ENCODE results near the gene CERKL.
"Not testable (repeated sequence)": the region's sequence is repeated elsewhere in the genome, so short reads cannot be mapped to it uniquely, and the experiment has no call there.

Gene CERKL

DNA sequence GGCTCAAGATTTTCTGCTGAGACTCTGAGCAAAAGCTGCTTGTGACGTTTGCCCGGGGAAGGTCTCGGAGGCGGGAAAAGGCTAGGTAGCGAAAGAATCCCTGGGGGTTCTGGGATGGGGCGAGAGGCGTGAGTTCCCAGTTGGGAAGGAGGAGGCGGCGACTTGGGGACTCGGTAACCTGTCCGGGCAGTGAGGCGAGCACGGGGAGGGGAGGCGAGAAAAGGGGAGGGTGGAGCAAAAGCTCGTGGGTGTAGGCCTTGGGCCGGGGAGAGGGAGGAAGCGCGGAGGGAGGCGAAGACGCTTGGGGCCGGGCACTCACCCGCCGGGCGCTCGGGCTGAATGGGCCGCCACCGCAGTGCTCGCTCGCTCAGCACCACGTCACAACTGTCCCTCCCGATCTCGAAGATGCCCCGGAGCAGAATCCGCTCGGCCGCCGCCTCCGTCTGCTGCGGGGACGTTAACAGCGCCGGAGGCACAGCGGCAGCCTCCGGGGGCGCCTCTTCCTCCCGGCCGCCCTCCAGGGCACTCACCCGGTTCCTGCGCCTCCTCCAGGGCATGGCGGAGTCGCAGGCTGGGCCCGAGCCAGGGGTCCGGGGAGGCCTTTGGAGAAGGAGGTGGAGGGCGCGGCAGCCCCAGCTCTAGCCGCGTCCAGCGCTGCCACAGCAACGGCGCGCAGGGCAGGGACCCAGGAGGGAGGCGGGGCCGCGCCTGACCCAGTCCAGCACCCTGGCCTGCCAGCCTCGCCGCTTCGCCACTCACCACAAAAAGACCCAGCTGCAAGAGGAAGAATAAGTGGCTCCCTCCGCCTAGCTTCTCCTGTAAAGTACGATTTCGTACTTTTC, at the start of gene CERKL:
TSS of gene CERKL (minus strand) at position 656 of the 842 bp plus-strand sequence. CDS start at position 557, 99 bp downstream.
- DNase-seq, result no peak

- DNase-seq, result not testable (repeated sequence)
Observed at GRCh38 chr2:181702519-181702918, 45.6 kb upstream of the CERKL start.

DNA sequence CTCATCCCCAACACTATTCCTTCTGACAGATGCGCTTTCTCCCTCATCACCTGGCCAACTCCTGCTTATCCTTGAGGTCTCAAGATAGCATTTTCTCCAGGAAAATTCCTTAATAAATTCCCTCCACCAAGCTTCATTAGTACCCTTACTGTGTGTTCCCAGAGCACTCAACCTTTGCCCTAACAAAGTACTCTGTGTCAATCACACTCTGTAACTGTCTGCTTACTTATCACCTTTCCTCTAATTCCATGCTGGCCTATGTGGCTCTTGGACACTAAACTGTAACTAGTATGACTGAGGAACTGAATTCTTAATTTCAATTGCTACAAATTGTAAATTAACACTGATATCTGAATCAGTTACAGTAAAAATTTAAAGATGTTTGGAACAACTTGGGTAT, 41.3 kb upstream of the CERKL start:
- no peak for DNase-seq

- no peak for DNase-seq
Observed at GRCh38 chr2:181697571-181697970, 40.7 kb upstream of the CERKL start.

GRCh38 chr2:181697126-181697525, 40.2 kb upstream of the CERKL start:
- DNase-seq, result no peak

GRCh38 chr2:181694271-181694670, 37.4 kb upstream of the CERKL start:
- no peak for DNase-seq

DNA sequence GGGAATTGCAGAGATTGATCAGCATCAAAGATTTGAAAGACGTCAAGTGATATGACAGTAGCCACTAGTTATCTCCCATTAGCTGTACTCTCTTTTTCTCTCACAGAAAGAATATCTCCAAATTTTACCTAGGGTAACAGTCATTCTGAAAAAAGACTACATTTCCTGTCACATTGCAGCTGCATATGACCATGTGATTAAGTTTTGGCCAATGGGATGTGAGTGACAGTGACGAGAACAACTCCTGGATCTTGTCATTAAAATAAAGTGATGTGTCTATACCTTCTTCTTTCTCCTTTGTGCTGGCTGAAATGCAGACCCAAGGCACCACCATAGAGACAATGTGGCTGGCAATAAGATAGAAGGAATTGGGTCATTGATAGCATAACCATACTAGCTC, 34.0 kb upstream of the CERKL start:
- DNase-seq, result no peak

DNA sequence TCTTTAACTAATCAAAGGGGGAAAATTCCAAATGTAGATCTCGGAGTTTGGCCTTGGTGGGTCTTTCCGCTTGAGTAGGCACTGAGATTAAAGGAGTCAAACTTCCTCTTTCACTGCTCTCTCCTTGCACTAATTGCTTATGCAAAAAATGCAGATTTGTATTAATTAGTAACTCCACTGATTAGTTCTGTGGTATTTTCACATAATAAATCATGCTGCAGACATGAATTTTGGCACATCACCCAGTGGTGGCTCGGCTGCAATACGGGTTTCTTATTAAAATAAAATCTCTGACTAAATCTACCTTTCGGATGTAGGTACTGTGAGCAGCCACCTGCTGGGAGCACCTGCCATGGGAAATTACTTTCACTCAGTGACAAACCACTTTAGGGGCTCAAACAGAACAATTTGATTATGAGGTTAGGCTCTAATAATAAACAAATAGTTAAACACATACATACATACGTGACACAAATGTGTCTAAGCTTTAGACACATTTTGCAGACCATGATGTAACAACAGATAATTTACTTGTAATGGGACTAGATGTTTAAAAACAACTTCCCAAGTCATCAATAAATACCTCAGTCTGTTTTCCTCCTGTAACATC, 29.8 kb upstream of the CERKL start:
- DNase-seq, result no peak

DNA sequence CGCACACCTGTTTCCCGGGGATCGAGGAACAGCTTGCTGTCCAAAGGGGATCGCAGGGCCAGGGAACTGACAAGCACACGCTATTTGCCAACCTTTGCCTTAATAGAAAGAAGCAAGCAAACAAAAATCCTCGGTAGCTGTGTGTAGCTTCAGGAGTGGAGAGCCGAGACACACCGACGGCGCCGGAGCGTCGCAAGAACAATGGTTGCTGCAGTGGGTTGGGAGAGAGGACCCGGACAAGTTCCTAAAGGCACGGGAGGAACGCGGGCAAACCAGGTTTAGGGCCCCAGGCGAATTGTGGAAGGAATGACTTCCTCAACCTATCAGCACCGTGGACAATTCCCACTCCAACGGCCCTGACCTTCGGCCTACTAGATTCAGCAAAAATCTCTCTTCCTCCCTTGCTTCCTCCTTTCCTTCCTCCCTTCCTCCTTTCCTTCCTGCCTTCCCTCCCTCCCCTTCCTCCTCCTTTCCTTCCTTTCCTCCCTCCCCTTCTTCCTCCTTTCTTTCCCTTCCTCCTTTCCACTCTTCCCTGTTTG, 28.3 kb upstream of the CERKL start:
- no peak for DNase-seq

GRCh38 chr2:181684454-181685149, 27.7 kb upstream of the CERKL start:
- DNase-seq, result no peak

GRCh38 chr2:181683518-181684453, 26.9 kb upstream of the CERKL start:
- no peak for DNase-seq

DNA sequence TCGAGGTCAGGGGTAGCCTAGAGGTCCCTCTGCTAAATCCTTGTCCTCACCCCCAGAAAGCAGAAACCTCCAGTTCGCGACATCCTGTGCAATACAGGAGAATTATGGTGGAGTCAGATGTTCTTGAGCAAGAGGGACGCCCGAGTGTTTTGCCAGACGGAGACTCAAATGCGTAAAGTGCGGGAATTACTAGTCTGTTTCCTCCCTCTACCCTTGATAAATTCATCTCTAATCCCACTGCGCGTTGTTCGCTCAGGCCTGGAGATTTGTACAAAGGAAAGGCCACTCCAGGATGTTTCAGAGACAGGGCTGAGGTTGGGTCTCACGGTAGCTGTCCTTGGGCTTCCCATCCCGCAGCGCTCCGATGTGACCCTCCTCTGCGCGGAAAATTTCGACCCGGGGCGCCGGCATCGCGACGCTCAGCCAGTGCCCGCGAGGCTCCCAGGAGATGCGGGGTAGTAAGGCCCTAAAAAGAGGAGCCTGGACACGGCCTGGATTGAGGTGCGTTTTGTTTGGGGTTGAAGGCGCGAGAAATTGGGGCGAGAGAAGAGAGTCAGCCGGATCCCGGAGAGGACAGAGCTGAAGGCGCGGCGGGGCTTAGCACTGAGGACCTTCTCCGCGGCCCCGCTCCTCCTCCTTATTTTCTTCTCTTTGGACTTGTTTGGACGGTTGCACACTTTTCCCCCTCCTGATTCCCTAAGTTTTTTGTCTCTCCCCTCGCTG, 26.1 kb upstream of the CERKL start:
- DNase-seq, result no peak

GRCh38 chr2:181682026-181682789, 25.3 kb upstream of the CERKL start:
- no peak for DNase-seq

DNA sequence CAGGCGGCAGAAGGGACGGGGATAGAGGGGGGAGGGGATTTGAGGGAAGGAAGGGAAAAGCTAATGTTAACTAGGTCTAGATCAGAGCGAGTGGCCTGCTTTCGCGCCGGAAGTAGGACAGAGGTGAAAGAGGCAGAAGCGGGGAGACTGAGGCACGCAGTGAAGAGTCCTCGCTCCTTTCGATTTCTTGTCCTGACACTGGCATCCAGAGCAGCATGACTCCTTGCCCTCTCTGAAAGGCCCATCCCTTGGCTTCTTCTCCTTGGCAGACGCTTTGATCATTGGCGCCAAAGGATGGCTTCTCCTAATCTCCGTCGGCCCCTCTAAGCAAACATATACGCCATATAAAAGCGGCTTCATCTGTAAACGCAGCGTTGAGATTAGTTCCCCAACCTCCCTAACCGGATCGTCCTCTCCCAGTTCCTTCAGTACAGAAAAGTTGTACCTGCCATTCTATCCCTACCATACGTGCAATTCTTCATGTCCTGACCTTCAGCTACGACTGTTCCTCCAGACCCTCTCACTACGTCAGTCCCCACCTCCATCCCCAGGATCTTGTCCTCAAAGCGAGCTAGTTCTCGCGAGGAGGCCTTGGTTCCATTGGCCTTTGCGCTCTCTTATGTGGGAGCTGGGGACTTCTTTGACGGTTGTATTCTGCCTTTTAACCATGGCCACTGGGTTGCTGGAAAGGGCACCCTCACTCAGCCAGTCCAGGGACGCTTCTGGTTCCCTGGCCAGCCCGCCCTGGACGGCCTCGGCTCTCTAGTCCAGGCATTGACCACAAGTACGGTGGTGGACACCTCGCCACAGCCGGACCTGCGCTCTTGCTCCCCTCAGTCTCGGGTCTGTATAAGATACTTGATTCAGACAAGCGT, 24.3 kb upstream of the CERKL start:
- DNase-seq, result no peak

DNA sequence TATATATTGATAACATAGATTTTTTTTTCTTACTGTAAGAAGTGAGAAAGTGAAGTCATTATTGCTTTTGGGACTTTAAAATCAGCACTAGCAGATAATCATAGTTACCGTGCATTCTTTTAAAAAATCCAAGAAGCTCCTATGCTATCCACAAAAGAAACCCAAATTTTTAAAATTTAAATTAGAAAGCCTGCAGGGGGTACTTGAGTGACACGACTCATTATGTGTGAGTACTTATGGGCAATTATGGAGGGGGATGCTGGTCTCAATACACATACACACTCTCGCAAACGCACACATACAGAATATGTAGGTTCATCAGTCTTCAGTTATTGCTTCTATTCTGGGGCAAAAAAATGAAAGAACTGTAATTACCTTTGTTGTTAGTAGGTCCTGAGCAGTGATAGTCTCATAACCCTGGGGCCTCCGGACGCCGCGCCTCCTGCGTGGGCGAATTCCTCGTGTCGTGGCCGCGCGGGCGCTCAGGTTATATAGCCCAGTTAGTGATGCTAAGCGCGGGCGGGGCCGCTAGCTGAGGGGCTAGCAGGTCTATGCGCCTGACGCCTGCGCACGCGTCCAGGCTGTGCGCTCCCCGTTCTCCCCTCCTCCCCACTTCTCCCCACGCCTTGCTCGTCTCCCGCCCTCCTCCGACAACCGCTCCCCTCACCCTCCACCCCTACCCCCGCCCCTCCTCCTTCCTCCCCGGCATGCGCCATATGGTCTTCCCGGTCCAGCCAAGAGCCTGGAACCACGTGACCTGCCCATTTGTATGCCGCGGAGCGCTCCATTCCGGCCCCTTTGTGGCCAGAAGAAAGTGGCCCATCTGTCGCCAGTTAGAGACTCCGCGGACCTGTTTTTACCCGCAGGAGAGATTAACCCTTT, 23.4 kb upstream of the CERKL start, which contains the start of gene NEUROD1:
TSS of gene NEUROD1 (minus strand) at position 463 of the 882 bp plus-strand sequence. CDS start 1,657 bp downstream, outside the sequence.
- no peak for DNase-seq

- DNase-seq, result no peak
Observed at GRCh38 chr2:181679544-181679979, 22.7 kb upstream of the CERKL start.

DNA sequence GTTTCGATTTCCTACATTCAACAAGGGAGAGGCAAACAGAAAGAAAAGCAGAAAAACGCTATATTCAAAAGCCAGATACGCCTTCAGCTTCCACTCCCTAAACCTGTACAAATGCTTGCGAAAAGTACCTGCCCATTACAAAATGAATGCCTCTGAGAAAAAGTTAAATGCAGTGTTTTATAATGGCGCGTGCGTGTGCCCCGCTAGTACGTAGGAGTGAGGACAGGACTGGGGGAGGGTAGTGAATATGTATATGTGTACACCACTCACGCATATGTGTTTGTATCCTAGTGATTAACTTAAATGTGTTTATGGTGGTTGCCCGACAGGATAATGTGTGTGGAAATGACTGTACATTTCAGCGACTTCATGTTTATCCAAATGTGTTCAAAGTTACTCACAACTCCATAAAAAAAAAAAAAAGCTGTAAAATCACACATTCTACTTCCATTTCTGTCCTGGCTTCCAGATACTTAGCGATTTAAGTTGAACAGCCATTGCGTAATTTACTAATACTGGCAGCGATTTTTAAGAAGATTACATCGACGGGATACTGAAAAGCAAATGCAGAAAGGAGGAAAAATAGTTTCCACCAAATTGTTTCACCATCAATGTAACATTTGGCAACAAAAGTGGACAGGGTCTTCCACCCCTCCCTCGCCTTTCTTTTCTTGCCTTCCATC, 22.1 kb upstream of the CERKL start:
- no peak for DNase-seq
